Right cardiac atrium (tissue), 5 donors: ENCODE measurements around the gene DPF1. TPM values are rescaled to one million over a fixed set of nuclear protein-coding genes. Genes with fewer than 3 reads are reported as not detected.
"Not testable (repeated sequence)": the region's sequence is repeated elsewhere in the genome, so short reads cannot be mapped to it uniquely, and the experiment has no call there.

ENCODE experiments used
- ATAC-seq, 2 donors: fragments of 200-7000 bp; cut with Tn5 transposase; one replicate each; pipeline versions ENCODE4 v1.8.0 to v1.9.1; 2020; ENCODE audit warnings: moderate library complexity in 2 of 2, mild to moderate bottlenecking in 1 of 2
- DNase-seq, 3 donors: peaks; one replicate each; pipeline ENCODE4 v3.0.0-alpha.2; 2020
- H3K27ac ChIP-seq: one replicate; pipeline ENCODE4 v1.5.1; 2013; ENCODE audit warnings: mild to moderate bottlenecking, low read length, control low read depth, moderate library complexity
- H3K27me3 ChIP-seq: one replicate; pipeline ENCODE4 v1.6.1; 2013; ENCODE audit not compliant: control insufficient read depth, insufficient read depth
- H3K4me1 ChIP-seq: one replicate; pipeline ENCODE4 v1.6.1; 2013; ENCODE audit warnings: low read length; ENCODE audit not compliant: control insufficient read depth, insufficient read depth
- H3K4me3 ChIP-seq: one replicate; pipeline ENCODE4 v1.5.1; 2013; ENCODE audit warnings: low read length, control low read depth
- H3K9me3 ChIP-seq: one replicate; pipeline ENCODE4 v1.6.1; 2013; ENCODE audit warnings: low read length; ENCODE audit not compliant: control insufficient read depth
- WGBS: extraction: QIAGEN DNeasy Blood & Tissue Kit; methylation state at CpG from one replicate; pipeline ENCODE4 v1.1.7; 2013; 5-methylcytosine and 5-hydroxymethylcytosine counted together
- intact Hi-C, 4 donors: fragments of 100-400 bp; cut with DNase I; formaldehyde crosslinking; loops; one replicate each; pipeline versions ENCODE4 v1.11.0 to v1.14.0; 2022 to 2023
- polyA plus RNA-seq: library from polyadenylated mRNA; stranded (reverse); fragments of 200-250 nt; gene quantifications from one replicate; pipeline ENCODE4 v1.2.3, GENCODE V29; 2013
- total RNA-seq, 4 donors: library from RNA; stranded (reverse); fragmentation: NEBNext Ultra II Directional; extraction: Animal tissue kit (Norgen Biotek cat#: 25700); gene quantifications; one replicate each; pipeline ENCODE4 v1.2.1, GENCODE V29; 2021
- donor health status: healthy with polysubstance abuse.
- donor health status: DM: no; HTN: yes; CAD: no.
- donor health status: DM: no; HTN: no; CAD: no.
- donor health status: DM: no; HTN: yes; CAD: no; lungs with severe emphysema.
- donor health status: DM: yes; HTN: yes; CAD: no.

DPF1 gene
- total and polyA plus RNA-seq, 5 donors = 0.09 to 0.36 TPM; not detected in 3

- 9% methylated on average over 34 of the region's 34 CpGs for WGBS
- peak; percentile 53 to 73 (median 69) for DNase-seq
- H3K4me1 ChIP-seq = no peaks in the 10 kb centered on the region
- peak overlapping the region; percentile 41 for H3K4me3 ChIP-seq
- H3K27me3 ChIP-seq = no peaks in the 10 kb centered on the region
- H3K27ac ChIP-seq = no peak overlapping the region
- H3K9me3 ChIP-seq = no peaks in the 10 kb centered on the region
- ATAC-seq = peak; percentile 68 to 75
- intact Hi-C loops = no loop called here
Measured at GRCh38 chr19:38263689-38264485, 39.9 kb upstream of the DPF1 start.

- intact Hi-C loops = no loop called here
- Histone ChIP-seq H3K4me1 (no peaks in the 10 kb centered on the region), H3K27me3 (no peaks in the 10 kb centered on the region), H3K27ac (no peak overlapping the region), H3K4me3 (no peak overlapping the region), H3K9me3 (no peaks in the 10 kb centered on the region)
- 90% methylated on average over 7 of the region's 7 CpGs for WGBS
- no peak for DNase-seq
- ATAC-seq = no peak
Measured at GRCh38 chr19:38262585-38263268, 38.7 kb upstream of the DPF1 start.

GRCh38 chr19:38261942-38262341, 37.9 kb upstream of the DPF1 start:
- H3K9me3 ChIP-seq, H3K4me1 ChIP-seq, intact Hi-C loops, H3K27me3 ChIP-seq, H3K4me3 ChIP-seq, H3K27ac ChIP-seq, ATAC-seq: not testable (repeated sequence)
- peak in 1 of 3 donors; percentile 1 for DNase-seq
- WGBS = 92% methylated on average over 12 of the region's 12 CpGs

- H3K27me3 ChIP-seq = no peaks in the 10 kb centered on the region
- H3K4me3 ChIP-seq = peak overlapping the region; percentile 72
- intact Hi-C loops = loop anchor here in 1 of 4 donors (5.0 to 10.0 kb wide), 2 partner anchors 62 to 351 kb away; partner anchors contain the start of genes KCNK6, SIPA1L3, WDR87 and YIF1B
- WGBS = 30% methylated on average over 17 of the region's 17 CpGs
- H3K4me1 ChIP-seq = peaks cover 4% of the 10 kb centered on the region
- peak overlapping the region; percentile 84 for H3K27ac ChIP-seq
- H3K9me3 ChIP-seq = no peaks in the 10 kb centered on the region
- DNase-seq (no peak), ATAC-seq (no peak)
Measured at GRCh38 chr19:38255383-38256014, 31.5 kb upstream of the DPF1 start.

- H3K4me1 ChIP-seq = peaks cover 4% of the 10 kb centered on the region
- ATAC-seq = no peak
Measured at GRCh38 chr19:38253788-38254187, 29.8 kb upstream of the DPF1 start.

GRCh38 chr19:38252941-38253691, 29.1 kb upstream of the DPF1 start:
- intact Hi-C loops = loop anchor here in 2 of 4 donors (5.0 to 10.0 kb wide), 2 partner anchors 69 to 348 kb away; partner anchors contain the start of genes SIPA1L3 (in 1 of the 2) and WDR87 (in 1 of the 2)
- Histone ChIP-seq H3K4me3 (peak overlapping the region; percentile 20), H3K27ac (peak overlapping the region; percentile 96), H3K4me1 (peaks cover 4% of the 10 kb centered on the region), H3K27me3 (no peaks in the 10 kb centered on the region), H3K9me3 (no peaks in the 10 kb centered on the region)
- peak; percentile 32 to 66 for ATAC-seq
- peak; percentile 74 to 86 (median 75) for DNase-seq
- WGBS = 32% methylated on average over 21 of the region's 21 CpGs

More at GRCh38 chr19:38253788-38254187, 29.8 kb upstream of the DPF1 start:
- Histone ChIP-seq H3K4me3 (no peak overlapping the region), H3K27me3 (no peaks in the 10 kb centered on the region), H3K27ac (peak overlapping the region; percentile 96), H3K9me3 (no peaks in the 10 kb centered on the region)
- 85% methylated on average over 5 of the region's 5 CpGs for WGBS
- DNase-seq = no peak
- intact Hi-C loops = loop anchor here in 2 of 4 donors (5.0 to 10.0 kb wide), 2 partner anchors 69 to 349 kb away; partner anchors contain the start of genes SIPA1L3 (in 1 of the 2) and WDR87 (in 1 of the 2)

- Histone ChIP-seq H3K27ac (peak overlapping the region; percentile 96), H3K4me1 (peaks cover 4% of the 10 kb centered on the region), H3K27me3 (no peaks in the 10 kb centered on the region), H3K9me3 (no peaks in the 10 kb centered on the region), H3K4me3 (peak overlapping the region; percentile 20)
- DNase-seq (no peak), ATAC-seq (no peak)
- intact Hi-C loops = loop anchor here in 2 of 4 donors (5.0 to 10.0 kb wide), 2 partner anchors 70 to 348 kb away; partner anchors contain the start of genes SIPA1L3 (in 1 of the 2) and WDR87 (in 1 of the 2)
- WGBS = 85% methylated on average over 5 of the region's 5 CpGs
Measured at GRCh38 chr19:38252385-38252784, 28.4 kb upstream of the DPF1 start.

- intact Hi-C loops = loop anchor here in 2 of 4 donors (5.0 to 10.0 kb wide), 2 partner anchors 71 to 347 kb away; partner anchors contain the start of genes SIPA1L3 (in 1 of the 2) and WDR87 (in 1 of the 2)
- Histone ChIP-seq H3K4me3 (peak overlapping the region; percentile 20), H3K9me3 (no peaks in the 10 kb centered on the region), H3K4me1 (peaks cover 4% of the 10 kb centered on the region), H3K27ac (peak overlapping the region; percentile 96), H3K27me3 (no peaks in the 10 kb centered on the region)
- 25% methylated on average over 10 of the region's 10 CpGs for WGBS
- ATAC-seq (peak; percentile 68 to 75), DNase-seq (peak; percentile 74 to 85 (median 85))
Measured at GRCh38 chr19:38251564-38252051, 27.6 kb upstream of the DPF1 start.

GRCh38 chr19:38250821-38251563, 27.0 kb upstream of the DPF1 start:
- Histone ChIP-seq H3K4me1 (peaks cover 4% of the 10 kb centered on the region), H3K9me3 (no peaks in the 10 kb centered on the region), H3K4me3 (peak overlapping the region; percentile 20), H3K27ac (peak overlapping the region; percentile 96), H3K27me3 (no peaks in the 10 kb centered on the region)
- peak; percentile 88 to 94 (median 94) for DNase-seq
- WGBS = 30% methylated on average over 18 of the region's 18 CpGs
- intact Hi-C loops = loop anchor here in 2 of 4 donors (5.0 to 10.0 kb wide), 2 partner anchors 71 to 346 kb away; partner anchors contain the start of genes SIPA1L3 (in 1 of the 2) and WDR87 (in 1 of the 2)
- peak; percentile 71 to 75 for ATAC-seq
